CD14-positive monocyte (primary cell): ENCODE data around the gene PDIA2. TPM values are rescaled to one million over a fixed set of nuclear protein-coding genes. Genes with fewer than 3 reads are reported as not detected.

Experiments used
- DNase-seq, 3 donors: peaks; one replicate each; pipeline ENCODE4 v3.0.0-alpha.2; 2011 to 2022
- H2AFZ ChIP-seq: 2 replicates; pipeline ENCODE4 v1.6.0; 2012; ENCODE audit warnings: mild to moderate bottlenecking, low read depth, low read length, inconsistent platforms; ENCODE audit not compliant: insufficient read depth, poor library complexity, severe bottlenecking
- H3K27ac ChIP-seq, 2 donors: 1 replicate in 1 of 2; 2 replicates in 1 of 2; pipeline ENCODE4 v1.5.1; 2012 to 2013; ENCODE audit warnings: low read length in 2 of 2, control low read depth in 1 of 2, inconsistent platforms in 1 of 2, low read depth in 1 of 2, mild to moderate bottlenecking in 1 of 2
- H3K27me3 ChIP-seq, 2 donors: one replicate each; pipeline versions ENCODE4 v1.6.0 to v1.6.1; 2011 to 2013; ENCODE audit warnings: low read length in 2 of 2; ENCODE audit not compliant: control insufficient read depth in 2 of 2, insufficient read depth in 2 of 2
- H3K36me3 ChIP-seq, 2 donors: replicated peaks in 1 of 2; 1 replicate in 1 of 2; 2 replicates in 1 of 2; pipeline versions ENCODE4 v1.5.1 to v1.6.1; 2012 to 2013; ENCODE audit warnings: low read length in 2 of 2, control low read depth in 1 of 2, inconsistent platforms in 1 of 2, mild to moderate bottlenecking in 1 of 2; ENCODE audit not compliant: insufficient read depth in 2 of 2, control insufficient read depth in 1 of 2
- H3K4me1 ChIP-seq, 2 donors: 1 replicate in 1 of 2; 2 replicates in 1 of 2; pipeline versions ENCODE4 v1.5.1 to v1.6.1; 2012 to 2013; ENCODE audit warnings: low read length in 2 of 2, control low read depth in 1 of 2, inconsistent platforms in 1 of 2, mild to moderate bottlenecking in 1 of 2, moderate library complexity in 1 of 2; ENCODE audit not compliant: insufficient read depth in 2 of 2, control insufficient read depth in 1 of 2
- H3K4me2 ChIP-seq: replicated peaks from 2 replicates; pipeline ENCODE3; 2012; ENCODE audit warnings: low read length, moderate library complexity, mild to moderate bottlenecking; ENCODE audit not compliant: poor library complexity, severe bottlenecking; ENCODE audit errors: extremely low read depth
- H3K4me3 ChIP-seq, 3 experiments: fragments of 200-600 bp in 1 of 3; sonication (generic) in 1 of 3; replicated peaks in 1 of 3; 1 replicate in 2 of 3; 2 replicates in 1 of 3; pipeline ENCODE4 v1.5.1; 2011 to 2013; ENCODE audit warnings: low read length in 3 of 3, mild to moderate bottlenecking in 3 of 3, control low read depth in 2 of 3, low read depth in 2 of 3, inconsistent platforms in 1 of 3, moderate library complexity in 1 of 3
- H3K79me2 ChIP-seq: 2 replicates; pipeline ENCODE4 v1.6.0; 2012; ENCODE audit warnings: mild to moderate bottlenecking, control low read depth, inconsistent platforms, low read length, moderate library complexity; ENCODE audit not compliant: insufficient read depth
- H3K9ac ChIP-seq: 2 replicates; pipeline ENCODE4 v1.6.0; 2017; ENCODE audit warnings: low read length, mild to moderate bottlenecking; ENCODE audit not compliant: insufficient read depth, poor library complexity, severe bottlenecking
- H3K9me3 ChIP-seq, 2 donors: replicated peaks in 1 of 2; 1 replicate in 1 of 2; 2 replicates in 1 of 2; pipeline versions ENCODE4 v1.5.1 to v1.6.1; 2012 to 2013; ENCODE audit warnings: low read length in 2 of 2, control low read depth in 1 of 2; ENCODE audit not compliant: control insufficient read depth in 1 of 2, insufficient read depth in 1 of 2
- H4K20me1 ChIP-seq: 2 replicates; pipeline ENCODE4 v1.6.0; 2012; ENCODE audit warnings: mild to moderate bottlenecking, low read length, control low read depth, moderate library complexity; ENCODE audit not compliant: insufficient read depth
- H3K27ac Mint-ChIP-seq, 7 donors: one replicate each; pipeline ENCODE4 v1.8.0; 2020; ENCODE audit warnings: mild to moderate bottlenecking in 7 of 7, mixed read lengths in 7 of 7, moderate library complexity in 6 of 7, inconsistent platforms in 2 of 7
- H3K27me3 Mint-ChIP-seq, 3 donors: one replicate each; pipeline ENCODE4 v1.8.0; 2021 to 2022; ENCODE audit warnings: low read depth in 3 of 3, mild to moderate bottlenecking in 3 of 3, mixed read lengths in 3 of 3, moderate library complexity in 3 of 3, inconsistent platforms in 1 of 3
- H3K36me3 Mint-ChIP-seq, 2 donors: one replicate each; pipeline ENCODE4 v1.8.0; 2020; ENCODE audit warnings: mixed read lengths in 2 of 2, inconsistent platforms in 1 of 2, mild to moderate bottlenecking in 1 of 2
- H3K4me1 Mint-ChIP-seq: one replicate; pipeline ENCODE4 v1.8.0; 2020; ENCODE audit warnings: mild to moderate bottlenecking, mixed read lengths
- H3K4me3 Mint-ChIP-seq, 2 donors: one replicate each; pipeline ENCODE4 v1.8.0; 2020; ENCODE audit warnings: mild to moderate bottlenecking in 2 of 2, mixed read lengths in 2 of 2, moderate library complexity in 1 of 2
- H3K9me3 Mint-ChIP-seq, 7 donors: one replicate each; pipeline ENCODE4 v1.8.0; 2020 to 2022; ENCODE audit warnings: mixed read lengths in 7 of 7, mild to moderate bottlenecking in 6 of 7, moderate library complexity in 6 of 7, inconsistent platforms in 2 of 7
- WGBS: methylation state at CpG from one replicate; pipeline ENCODE4 v1.1.5; 2013; ENCODE audit warnings: missing lambda C conversion rate; ENCODE audit not compliant: insufficient coverage; 5-methylcytosine and 5-hydroxymethylcytosine counted together
- intact Hi-C, 2 donors: fragments of 100-400 bp; cut with micrococcal nuclease; formaldehyde crosslinking; loops; one replicate each; pipeline versions ENCODE4 v1.15.0 to v1.15.1; 2023
- polyA plus RNA-seq, 3 donors: library from polyadenylated mRNA; depleted of rRNA in 1 of 3; unstranded in 2 of 3; stranded (reverse) in 1 of 3; fragments of 300-500 nt in 2 of 3; fragments of >200 nt in 1 of 3; fragmentation: Illumina TruSeq in 2 of 3; gene quantifications; 1 replicate in 2 of 3; 2 replicates in 1 of 3; pipeline ENCODE4 v1.2.3, GENCODE V29; 2012 to 2021
- TF ChIP-seq, protein P1 (sequence below): fragments of 200-600 bp; IDR thresholded peaks from one replicate; pipeline ENCODE4 v1.8.0; 2022; ENCODE audit warnings: antibody characterized with exemption, mild to moderate bottlenecking

PDIA2 gene
- polyA plus RNA-seq, 3 donors = not detected

DNA sequence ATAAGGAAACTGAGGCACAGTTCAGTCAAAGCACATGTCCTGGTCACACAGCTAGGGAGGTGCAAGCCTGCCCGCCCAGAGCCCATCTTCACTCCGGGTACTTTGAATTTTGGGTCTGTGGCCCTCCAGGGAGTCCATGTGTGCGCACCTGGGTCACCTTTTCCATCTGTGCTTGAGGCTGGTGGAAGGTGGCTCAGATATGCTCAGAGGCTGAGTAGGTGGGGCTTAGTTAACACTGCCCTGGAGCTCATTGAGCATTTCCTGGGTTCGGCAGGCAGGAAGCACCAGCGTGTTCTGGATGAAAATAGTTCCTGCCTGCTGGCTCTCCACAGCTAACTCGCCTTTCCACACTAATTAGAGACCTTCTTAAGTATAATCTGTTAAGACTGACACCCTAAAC is 29.1 kb upstream of the PDIA2 start:
- H3K4me1 Mint-ChIP-seq = peaks cover 10% of the 10 kb centered on the region
- 52% methylated on average over 4 of the region's 6 CpGs for WGBS
- DNase-seq = no peak
- no peak overlapping the region for H3K4me3 Mint-ChIP-seq
- Histone ChIP-seq H3K79me2 (no peaks in the 10 kb centered on the region), H3K36me3 (peaks cover 9 to 40% of the 10 kb centered on the region in 2 donors), H3K9ac (no peak overlapping the region), H3K27me3 (no peaks in the 10 kb centered on the region), H3K4me1 (peaks cover 9 to 11% of the 10 kb centered on the region in 2 donors), H3K4me3 (no peak overlapping the region), H2AFZ (no peak overlapping the region), H4K20me1 (no peaks in the 10 kb centered on the region), H3K4me2 (no peak overlapping the region), H3K9me3 (no peaks in the 10 kb centered on the region), H3K27ac (no peak overlapping the region)
- H3K9me3 Mint-ChIP-seq = peaks cover 0 to 3% (median 0%) of the 10 kb centered on the region in 7 donors
- intact Hi-C loops = no loop called here
- H3K27ac Mint-ChIP-seq = peak overlapping the region in 2 of 7 donors; percentile 61 to 63
- peaks cover 45 to 60% of the 10 kb centered on the region in 2 donors for H3K36me3 Mint-ChIP-seq
- H3K27me3 Mint-ChIP-seq = peaks cover 0 to 3% (median 0%) of the 10 kb centered on the region in 3 donors
- TF ChIP-seq, protein P1, sequence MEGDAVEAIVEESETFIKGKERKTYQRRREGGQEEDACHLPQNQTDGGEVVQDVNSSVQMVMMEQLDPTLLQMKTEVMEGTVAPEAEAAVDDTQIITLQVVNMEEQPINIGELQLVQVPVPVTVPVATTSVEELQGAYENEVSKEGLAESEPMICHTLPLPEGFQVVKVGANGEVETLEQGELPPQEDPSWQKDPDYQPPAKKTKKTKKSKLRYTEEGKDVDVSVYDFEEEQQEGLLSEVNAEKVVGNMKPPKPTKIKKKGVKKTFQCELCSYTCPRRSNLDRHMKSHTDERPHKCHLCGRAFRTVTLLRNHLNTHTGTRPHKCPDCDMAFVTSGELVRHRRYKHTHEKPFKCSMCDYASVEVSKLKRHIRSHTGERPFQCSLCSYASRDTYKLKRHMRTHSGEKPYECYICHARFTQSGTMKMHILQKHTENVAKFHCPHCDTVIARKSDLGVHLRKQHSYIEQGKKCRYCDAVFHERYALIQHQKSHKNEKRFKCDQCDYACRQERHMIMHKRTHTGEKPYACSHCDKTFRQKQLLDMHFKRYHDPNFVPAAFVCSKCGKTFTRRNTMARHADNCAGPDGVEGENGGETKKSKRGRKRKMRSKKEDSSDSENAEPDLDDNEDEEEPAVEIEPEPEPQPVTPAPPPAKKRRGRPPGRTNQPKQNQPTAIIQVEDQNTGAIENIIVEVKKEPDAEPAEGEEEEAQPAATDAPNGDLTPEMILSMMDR = no peak

DNA sequence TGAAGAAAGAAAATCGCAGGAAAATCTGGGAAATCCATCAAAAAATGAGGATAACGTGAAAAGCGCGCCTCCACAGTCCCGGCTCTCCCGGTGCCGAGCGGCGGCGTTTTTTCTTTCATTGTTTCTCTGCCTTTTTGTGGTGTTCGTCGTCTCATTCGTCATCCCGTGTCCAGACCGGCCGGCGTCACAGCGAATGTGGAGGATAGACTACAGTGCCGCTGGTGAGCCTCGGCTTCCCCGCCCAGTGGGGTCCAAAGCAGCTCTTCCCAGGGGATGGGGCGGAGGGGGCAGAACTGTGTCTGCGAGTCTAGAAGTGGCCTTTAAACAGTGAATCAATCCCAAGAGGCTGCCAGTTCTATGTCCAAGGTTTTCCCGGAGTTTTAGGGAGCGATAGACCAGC is 28.5 kb upstream of the PDIA2 start:
- H2AFZ ChIP-seq = no peak overlapping the region
- peaks cover 15% of the 10 kb centered on the region for H3K4me1 Mint-ChIP-seq
- no peak overlapping the region for H3K27ac Mint-ChIP-seq
- TF ChIP-seq, protein P1 = no peak
- H3K27me3 ChIP-seq = no peaks in the 10 kb centered on the region
- H3K79me2 ChIP-seq = no peaks in the 10 kb centered on the region
- H3K36me3 Mint-ChIP-seq = peaks cover 50 to 64% of the 10 kb centered on the region in 2 donors
- H3K9me3 Mint-ChIP-seq = peaks cover 0 to 3% (median 0%) of the 10 kb centered on the region in 7 donors
- H4K20me1 ChIP-seq = no peaks in the 10 kb centered on the region
- no peak overlapping the region for H3K4me2 ChIP-seq
- intact Hi-C loops = no loop called here
- 98% methylated on average over 25 of the region's 25 CpGs for WGBS
- peaks cover 0 to 3% (median 0%) of the 10 kb centered on the region in 3 donors for H3K27me3 Mint-ChIP-seq
- peaks cover 9 to 11% of the 10 kb centered on the region in 2 donors for H3K4me1 ChIP-seq
- no peak overlapping the region for H3K27ac ChIP-seq
- DNase-seq = no peak
- no peak overlapping the region for H3K9ac ChIP-seq
- no peaks in the 10 kb centered on the region for H3K9me3 ChIP-seq
- peaks cover 10 to 42% of the 10 kb centered on the region in 2 donors for H3K36me3 ChIP-seq
- H3K4me3 ChIP-seq = no peak overlapping the region
- no peak overlapping the region for H3K4me3 Mint-ChIP-seq
